Transverse colon (tissue), 4 donors: ENCODE measurements around the gene GSTA4. TPM values are rescaled to one million over a fixed set of nuclear protein-coding genes. Genes with fewer than 3 reads are reported as not detected.

Experiments used
- DNase-seq: peaks from one replicate; pipeline ENCODE4 v3.0.0-alpha.2; 2019
- H3K27ac ChIP-seq, 4 donors: fragments of 200-600 bp; sonication (generic); 2 replicates each; pipeline ENCODE4 v1.5.1; 2016 to 2018; ENCODE audit warnings: inconsistent platforms in 4 of 4
- H3K27me3 ChIP-seq: fragments of 200-600 bp; sonication (generic); 2 replicates; pipeline ENCODE4 v1.5.1; 2017; ENCODE audit warnings: inconsistent platforms
- H3K36me3 ChIP-seq, 4 donors: fragments of 200-600 bp; sonication (generic); 2 replicates each; pipeline ENCODE4 v1.5.1; 2017 to 2019; ENCODE audit warnings: inconsistent platforms in 4 of 4
- H3K4me1 ChIP-seq, 4 donors: fragments of 200-600 bp; sonication (generic); 2 replicates each; pipeline ENCODE4 v1.5.1; 2017 to 2020; ENCODE audit warnings: inconsistent platforms in 4 of 4
- H3K4me3 ChIP-seq, 4 donors: fragments of 200-600 bp; sonication (generic); 1 replicate in 1 of 4; 2 replicates in 3 of 4; pipeline versions ENCODE4 v1.5.1 to v1.6.1; 2017 to 2019; ENCODE audit warnings: inconsistent platforms in 4 of 4
- H3K9me3 ChIP-seq, 2 donors: fragments of 200-600 bp; sonication (generic); 2 replicates each; pipeline ENCODE4 v1.5.1; 2017 to 2019; ENCODE audit warnings: inconsistent platforms in 2 of 2
- CTCF ChIP-seq, 5 experiments: fragments of 200-600 bp in 3 of 5; fragments of 450-650 bp in 2 of 5; sonication (generic) in 3 of 5; IDR thresholded peaks; 1 replicate in 2 of 5; 2 replicates in 3 of 5; pipeline ENCODE4 v1.5.1; 2016 to 2017; ENCODE audit warnings: antibody characterized with exemption in 5 of 5, inconsistent platforms in 3 of 5, mild to moderate bottlenecking in 2 of 5, moderate library complexity in 1 of 5
- EP300 ChIP-seq: sonication (generic); formaldehyde crosslinking; IDR thresholded peaks from one replicate; pipeline ENCODE4 v1.6.1; 2017; ENCODE audit warnings: antibody characterized with exemption, low read depth
- POLR2A ChIP-seq: fragments of 450-650 bp; IDR thresholded peaks from one replicate; pipeline ENCODE4 v1.6.1; 2016; ENCODE audit warnings: antibody characterized with exemption, mild to moderate bottlenecking, moderate library complexity
- POLR2AphosphoS5 ChIP-seq, 3 donors: sonication (generic); formaldehyde crosslinking; IDR thresholded peaks; one replicate each; pipeline ENCODE4 v1.6.1; 2016; ENCODE audit warnings: antibody characterized with exemption in 3 of 3
- WGBS, 2 donors: methylation state at CpG; one replicate each; pipeline ENCODE4 v1.1.5; 2018; ENCODE audit warnings: low coverage in 1 of 2; 5-methylcytosine and 5-hydroxymethylcytosine counted together
- in situ Hi-C, 4 donors: fragments of 200-750 bp; cut with MboI; loops; one replicate each; pipeline versions ENCODE4 v1.15.0 to v1.15.1; 2017; ENCODE audit warnings: low sequenced_read_pairs in 3 of 4, low pct_ligation_motif_present in 1 of 4, low pct_unique_long_range_greater_than_20kb in 1 of 4
- intact Hi-C: fragments of 100-400 bp; cut with DNase I; formaldehyde crosslinking; loops from one replicate; pipeline ENCODE4 v1.15.1; 2023; ENCODE audit warnings: low total_unique reads
- total RNA-seq, 4 donors: library from RNA; depleted of rRNA; stranded (reverse); fragments of >200 nt; gene quantifications; one replicate each; pipeline ENCODE4 v1.1.0, GENCODE V29; 2016

Gene GSTA4
- total RNA-seq, 4 donors from 2014 or later, result 1.5 to 47.4 (median 11.2) TPM

GRCh38 chr6:53014063-53014462, 19.0 kb upstream of the GSTA4 start:
- Histone ChIP-seq H3K27me3 (no peaks in the 10 kb centered on the region), H3K36me3 (peaks cover 0 to 90% (median 43%) of the 10 kb centered on the region in 4 donors), H3K9me3 (no peaks in the 10 kb centered on the region), H3K27ac (peak overlapping the region in 1 of 4 donors; percentile 48), H3K4me1 (peaks cover 0 to 15% (median 6%) of the 10 kb centered on the region in 4 donors), H3K4me3 (no peak overlapping the region)
- DNase-seq, result no peak
- intact Hi-C loops (no loop called here), in situ Hi-C loops (no loop called here)
- TF ChIP-seq POLR2A (no peak), EP300 (no peak), POLR2AphosphoS5 (IDR thresholded peaks at IDR 0.05) (no peak), CTCF (IDR thresholded peaks at IDR 0.05) (no peak)

- Histone ChIP-seq H3K9me3 (no peaks in the 10 kb centered on the region), H3K36me3 (peaks cover 0 to 85% (median 41%) of the 10 kb centered on the region in 4 donors), H3K4me1 (peaks cover 0 to 15% (median 6%) of the 10 kb centered on the region in 4 donors), H3K4me3 (no peak overlapping the region), H3K27me3 (no peaks in the 10 kb centered on the region), H3K27ac (no peak overlapping the region)
- DNase-seq, result no peak
- in situ Hi-C loops (no loop called here), intact Hi-C loops (no loop called here)
- TF ChIP-seq POLR2A, result no peak
- TF ChIP-seq POLR2AphosphoS5 (IDR thresholded peaks at IDR 0.05), result no peak
- TF ChIP-seq CTCF (IDR thresholded peaks at IDR 0.05), result no peak
- no peak for TF ChIP-seq EP300
- 58 to 60% methylated on average over 1 of the region's 1 CpG for WGBS, 2 donors
Measured at GRCh38 chr6:53011979-53012378, 16.9 kb upstream of the GSTA4 start.

GRCh38 chr6:53010504-53010903, 15.4 kb upstream of the GSTA4 start:
- Histone ChIP-seq H3K9me3 (no peaks in the 10 kb centered on the region), H3K4me1 (peaks cover 0 to 15% (median 6%) of the 10 kb centered on the region in 4 donors), H3K27me3 (no peaks in the 10 kb centered on the region), H3K27ac (no peak overlapping the region), H3K4me3 (no peak overlapping the region), H3K36me3 (peaks cover 0 to 81% (median 40%) of the 10 kb centered on the region in 4 donors)
- no peak for DNase-seq
- in situ Hi-C loops, result no loop called here
- 89 to 95% methylated on average over 1 of the region's 1 CpG for WGBS, 2 donors
- intact Hi-C loops, result no loop called here
- no peak for TF ChIP-seq POLR2A
- TF ChIP-seq EP300, result no peak
- no peak for TF ChIP-seq CTCF (IDR thresholded peaks at IDR 0.05)
- TF ChIP-seq POLR2AphosphoS5 (IDR thresholded peaks at IDR 0.05), result no peak

- no peaks in the 10 kb centered on the region for H3K27me3 ChIP-seq
- intact Hi-C loops, result no loop called here
- H3K27ac ChIP-seq, result no peak overlapping the region
- in situ Hi-C loops, result no loop called here
- H3K9me3 ChIP-seq, result no peaks in the 10 kb centered on the region
- H3K4me3 ChIP-seq, result no peak overlapping the region
- 94 to 95% methylated on average over 3 of the region's 3 CpGs for WGBS, 2 donors
- peaks cover 0 to 11% (median 3%) of the 10 kb centered on the region in 4 donors for H3K4me1 ChIP-seq
- no peak for DNase-seq
- peaks cover 0 to 89% (median 40%) of the 10 kb centered on the region in 4 donors for H3K36me3 ChIP-seq
- TF ChIP-seq POLR2A (no peak), CTCF (IDR thresholded peaks at IDR 0.05) (no peak), POLR2AphosphoS5 (IDR thresholded peaks at IDR 0.05) (no peak), EP300 (no peak)
Measured at GRCh38 chr6:53009511-53009910, 14.4 kb upstream of the GSTA4 start.
